WTC11 (cell line): ENCODE measurements around the gene GPD1. TPM values are rescaled to one million over a fixed set of nuclear protein-coding genes. Genes with fewer than 3 reads are reported as not detected.

Experiments used
- ATAC-seq: fragments of 200-7000 bp; cut with Tn5 transposase; 2 replicates; pipeline ENCODE4 v1.10.0; 2021; ENCODE audit warnings: mild to moderate bottlenecking, moderate library complexity
- CTCF ChIA-PET: fragments of 300-600 bp; sonication (Branson Sonifier 250); formaldehyde crosslinking; loops from one replicate; lab custom pipeline; 2021; ENCODE audit warnings: antibody characterized with exemption; lab: Charles Lee
- POLR2A ChIA-PET: fragments of 350-600 bp; sonication (Branson Sonifier 250); formaldehyde crosslinking; loops from one replicate; lab custom pipeline; 2021; ENCODE audit warnings: antibody characterized with exemption; lab: Charles Lee
- DNase-seq: peaks from one replicate; pipeline ENCODE4 v3.0.0; 2021; ENCODE audit warnings: low spot score
- H3K27ac Mint-ChIP-seq: 2 replicates; pipeline ENCODE4 v1.8.0; 2021; ENCODE audit warnings: mixed read lengths
- H3K27me3 Mint-ChIP-seq: 2 replicates; pipeline ENCODE4 v1.8.0; 2021; ENCODE audit warnings: low read depth, mild to moderate bottlenecking, moderate library complexity, mixed read lengths
- H3K36me3 Mint-ChIP-seq: 2 replicates; pipeline ENCODE4 v1.8.0; 2021; ENCODE audit warnings: mixed read lengths
- H3K4me1 Mint-ChIP-seq: 2 replicates; pipeline ENCODE4 v1.8.0; 2022; ENCODE audit warnings: mixed read lengths
- H3K4me3 Mint-ChIP-seq: 2 replicates; pipeline ENCODE4 v1.8.0; 2021; ENCODE audit warnings: mild to moderate bottlenecking, moderate library complexity, mixed read lengths
- H3K9me3 Mint-ChIP-seq: 2 replicates; pipeline ENCODE4 v1.8.0; 2021; ENCODE audit warnings: mixed read lengths
- CBFB ChIP-seq: sonication (generic); formaldehyde crosslinking; IDR thresholded peaks from 2 replicates; pipeline ENCODE4 v1.8.1; 2022; ENCODE audit warnings: mild to moderate bottlenecking, low read depth, missing genetic modification reagents
- ESRRA ChIP-seq: sonication (generic); formaldehyde crosslinking; IDR thresholded peaks from 2 replicates; pipeline ENCODE4 v1.8.1; 2022; ENCODE audit warnings: mild to moderate bottlenecking, missing genetic modification reagents, borderline replicate concordance
- FOXP4 ChIP-seq: sonication (generic); formaldehyde crosslinking; IDR thresholded peaks from 2 replicates; pipeline ENCODE4 v1.8.0; 2022; ENCODE audit warnings: mild to moderate bottlenecking, missing genetic modification reagents
- IRF1 ChIP-seq: sonication (generic); formaldehyde crosslinking; IDR thresholded peaks from 2 replicates; pipeline ENCODE4 v1.8.0; 2023; ENCODE audit warnings: missing genetic modification reagents
- IRF2 ChIP-seq: sonication (generic); formaldehyde crosslinking; IDR thresholded peaks from 2 replicates; pipeline ENCODE4 v1.8.0; 2022; ENCODE audit warnings: low read depth, missing genetic modification reagents, borderline replicate concordance
- MAX ChIP-seq: sonication (generic); formaldehyde crosslinking; IDR thresholded peaks from 2 replicates; pipeline ENCODE4 v1.8.0; 2022; ENCODE audit warnings: mild to moderate bottlenecking, missing genetic modification reagents
- MXD4 ChIP-seq: fragments of 250-450 bp; sonication (Bioruptor Pico); IDR thresholded peaks from 2 replicates; pipeline ENCODE4 v1.8.0; 2021; ENCODE audit warnings: mild to moderate bottlenecking, moderate library complexity, borderline replicate concordance
- NR3C1 ChIP-seq: sonication (generic); formaldehyde crosslinking; conservative IDR thresholded peaks from 2 replicates; pipeline ENCODE4 v1.8.1; 2023; ENCODE audit warnings: low read depth, mild to moderate bottlenecking, missing genetic modification reagents
- RORB ChIP-seq: fragments of 250-450 bp; sonication (Bioruptor Pico); IDR thresholded peaks from 2 replicates; pipeline ENCODE4 v1.9.0; 2021; ENCODE audit warnings: mild to moderate bottlenecking
- SMAD4 ChIP-seq: sonication (generic); formaldehyde crosslinking; IDR thresholded peaks from 2 replicates; pipeline ENCODE4 v1.8.0; 2022; ENCODE audit warnings: mild to moderate bottlenecking, missing genetic modification reagents
- TEAD1 ChIP-seq: sonication (generic); formaldehyde crosslinking; IDR thresholded peaks from 2 replicates; pipeline ENCODE4 v1.8.0; 2022; ENCODE audit warnings: mild to moderate bottlenecking, missing genetic modification reagents
- ZNF219 ChIP-seq: sonication (generic); formaldehyde crosslinking; IDR thresholded peaks from 2 replicates; pipeline ENCODE4 v1.8.0; 2023; ENCODE audit warnings: missing genetic modification reagents, mild to moderate bottlenecking, borderline replicate concordance
- ZNF263 ChIP-seq: sonication (generic); formaldehyde crosslinking; IDR thresholded peaks from 2 replicates; pipeline ENCODE4 v1.8.1; 2022; ENCODE audit warnings: low read depth, mild to moderate bottlenecking, moderate library complexity, missing genetic modification reagents
- ZNF396 ChIP-seq: fragments of 250-450 bp; sonication (Bioruptor Pico); IDR thresholded peaks from 2 replicates; pipeline ENCODE4 v1.8.0; 2021; ENCODE audit warnings: mild to moderate bottlenecking, moderate library complexity, borderline replicate concordance
- ZNF425 ChIP-seq: fragments of 250-450 bp; sonication (Bioruptor Pico); conservative IDR thresholded peaks from 2 replicates; pipeline ENCODE4 v1.9.0; 2021; ENCODE audit warnings: mild to moderate bottlenecking
- ZNF532 ChIP-seq: fragments of 250-450 bp; sonication (Bioruptor Pico); IDR thresholded peaks from 2 replicates; pipeline ENCODE4 v1.9.0; 2021; ENCODE audit warnings: mild to moderate bottlenecking, borderline replicate concordance
- total RNA-seq: library from RNA; stranded (reverse); gene quantifications from 3 replicates; pipeline ENCODE4 v1.2.3, GENCODE V29; 2021

The GPD1 gene
- total RNA-seq, 1 experiment from 2014 or later = 0.77 TPM

- TF ChIP-seq ESRRA (CRISPR knock-in tag) (no peak), ZNF396 (CRISPR knock-in tag) (no peak), FOXP4 (CRISPR knock-in tag) (no peak), TEAD1 (no peak)
Measured at GRCh38 chr12:50123203-50123602, 19.4 kb downstream of the GPD1 start (continued).

- DNase-seq (no peak), ATAC-seq (no peak)
- no peaks in the 10 kb centered on the region for H3K4me1 Mint-ChIP-seq
- POLR2A ChIA-PET = no interaction called here
- CTCF ChIA-PET = interaction anchor here (1.0 to 1.4 kb wide), 2 partner anchors 16 to 26 kb away, joined by 4 to 5 read pairs; partner anchors contain the start of gene COX14
- H3K27ac Mint-ChIP-seq = no peak overlapping the region
- H3K36me3 Mint-ChIP-seq = peaks cover 23% of the 10 kb centered on the region
- H3K27me3 Mint-ChIP-seq = no peaks in the 10 kb centered on the region
- TF ChIP-seq SMAD4 (CRISPR knock-in tag) (no peak), NR3C1 (CRISPR knock-in tag) (no peak), MXD4 (CRISPR knock-in tag) (no peak), IRF1 (CRISPR knock-in tag) (no peak), ZNF263 (CRISPR knock-in tag) (no peak), CBFB (CRISPR knock-in tag) (no peak), RORB (no peak), MAX (CRISPR knock-in tag) (no peak), IRF2 (CRISPR knock-in tag) (no peak), ZNF532 (no peak), ZNF425 (CRISPR knock-in tag) (no peak), ESRRA (CRISPR knock-in tag) (no peak), ZNF219 (CRISPR knock-in tag) (no peak)
- H3K4me3 Mint-ChIP-seq = no peak overlapping the region
- no peaks in the 10 kb centered on the region for H3K9me3 Mint-ChIP-seq
Measured at GRCh38 chr12:50127546-50127945, 23.7 kb downstream of the GPD1 start.
